Measurements from ENCODE around the gene MRPL39.
"Not testable (repeated sequence)": the region's sequence is repeated elsewhere in the genome, so short reads cannot be mapped to it uniquely, and the experiment has no call there.

Gene MRPL39

GRCh38 chr21:25607151-25608043 is at the start of gene MRPL39:
MRPL39 (minus strand) TSS chr21:25607481; CDS start chr21:25607475, 6 bp downstream.
- DNase-seq (ENCODE audit: low read depth in 2 of 2): peak; percentile 61 to 80

- DNase-seq (ENCODE audit: low read depth in 2 of 2): no peak
These were observed 49.1 kb upstream of the MRPL39 start for GRCh38 chr21:25656412-25656811.

GRCh38 chr21:25649146-25649545 is 41.9 kb upstream of the MRPL39 start:
- DNase-seq (ENCODE audit: low read depth in 2 of 2): no peak

- DNase-seq (ENCODE audit: low read depth in 2 of 2): no peak
These were observed 40.4 kb upstream of the MRPL39 start for GRCh38 chr21:25647647-25648046.

- DNase-seq (ENCODE audit: low read depth in 2 of 2): no peak
These were observed 39.2 kb upstream of the MRPL39 start for GRCh38 chr21:25646474-25646873.

GRCh38 chr21:25643486-25643885 is 36.2 kb upstream of the MRPL39 start:
- DNase-seq (ENCODE audit: low read depth in 2 of 2): no peak

- no peak for DNase-seq (ENCODE audit: low read depth in 2 of 2)
These were observed 33.6 kb upstream of the MRPL39 start for GRCh38 chr21:25640943-25641292.

- DNase-seq (ENCODE audit: low read depth in 2 of 2): no peak
These were observed 33.1 kb upstream of the MRPL39 start for GRCh38 chr21:25640202-25640942.

- no peak for DNase-seq (ENCODE audit: low read depth in 2 of 2)
These were observed 32.4 kb upstream of the MRPL39 start for GRCh38 chr21:25639551-25640201.

- DNase-seq (ENCODE audit: low read depth in 2 of 2): no peak
These were observed 31.6 kb upstream of the MRPL39 start, which contains the start of gene JAM2 for GRCh38 chr21:25638660-25639550. JAM2 (plus strand) TSS chr21:25639258; CDS start chr21:25639822, 564 bp downstream.

GRCh38 chr21:25637851-25638659 is 30.8 kb upstream of the MRPL39 start:
- no peak for DNase-seq (ENCODE audit: low read depth in 2 of 2)

GRCh38 chr21:25636727-25637126 is 29.4 kb upstream of the MRPL39 start:
- DNase-seq (ENCODE audit: low read depth in 2 of 2): no peak

GRCh38 chr21:25635310-25635709 is 28.0 kb upstream of the MRPL39 start:
- DNase-seq (ENCODE audit: low read depth in 2 of 2): no peak

- no peak for DNase-seq (ENCODE audit: low read depth in 2 of 2)
These were observed 25.0 kb upstream of the MRPL39 start for GRCh38 chr21:25632296-25632695.

GRCh38 chr21:25626757-25627156 is 19.5 kb upstream of the MRPL39 start:
- no peak for DNase-seq (ENCODE audit: low read depth in 2 of 2)

- DNase-seq (ENCODE audit: low read depth in 2 of 2): not testable (repeated sequence)
These were observed 18.7 kb upstream of the MRPL39 start for GRCh38 chr21:25625776-25626555.

GRCh38 chr21:25625036-25625435 is 17.8 kb upstream of the MRPL39 start:
- DNase-seq (ENCODE audit: low read depth in 2 of 2): no peak

GRCh38 chr21:25624511-25624910 is 17.2 kb upstream of the MRPL39 start:
- no peak for DNase-seq (ENCODE audit: low read depth in 2 of 2)

- DNase-seq (ENCODE audit: low read depth in 2 of 2): no peak
These were observed 11.9 kb upstream of the MRPL39 start for GRCh38 chr21:25619198-25619597.

GRCh38 chr21:25615880-25616279 is 8.6 kb upstream of the MRPL39 start:
- DNase-seq (ENCODE audit: low read depth in 2 of 2): no peak

Measured in stimulated activated CD8-positive, alpha-beta memory T cell treated with anti-CD3 and anti-CD28 coated beads, Interleukin-2, amount 100 ng/mL, for 1 hour (primary cell).